GM20000 (cell line): ENCODE measurements around the gene FCRLB.

ENCODE experiments used
- DNase-seq: peaks from one replicate; pipeline ENCODE4 v3.0.0; 2012; ENCODE audit warnings: low spot score
- TF ChIP-seq, protein P1 (sequence below): IDR thresholded peaks from 2 replicates; pipeline ENCODE4 v1.5.1; 2012; ENCODE audit warnings: mild to moderate bottlenecking, control low read depth; ENCODE audit errors: extremely low read depth, missing control alignments

FCRLB gene

DNA sequence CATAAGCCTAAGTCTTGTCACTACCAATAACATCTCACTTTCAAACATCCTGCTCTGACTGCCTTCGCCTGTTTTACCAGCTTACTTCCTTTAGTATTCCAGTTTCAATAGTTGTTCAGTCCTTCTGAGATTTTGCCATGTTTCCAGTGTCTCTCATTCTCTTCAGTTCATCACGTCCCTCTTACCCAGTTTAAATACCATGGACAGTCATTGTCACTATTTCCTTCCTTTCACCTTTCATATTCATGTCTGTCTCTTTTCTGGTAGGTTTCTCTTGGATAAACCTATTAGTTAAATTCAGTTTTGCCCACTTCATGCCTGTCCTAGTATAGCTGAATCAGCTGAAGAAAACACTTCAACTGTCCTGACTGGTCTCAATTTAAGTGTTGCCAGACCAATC lies 50.6 kb downstream of the FCRLB start:
- TF ChIP-seq, protein P1, sequence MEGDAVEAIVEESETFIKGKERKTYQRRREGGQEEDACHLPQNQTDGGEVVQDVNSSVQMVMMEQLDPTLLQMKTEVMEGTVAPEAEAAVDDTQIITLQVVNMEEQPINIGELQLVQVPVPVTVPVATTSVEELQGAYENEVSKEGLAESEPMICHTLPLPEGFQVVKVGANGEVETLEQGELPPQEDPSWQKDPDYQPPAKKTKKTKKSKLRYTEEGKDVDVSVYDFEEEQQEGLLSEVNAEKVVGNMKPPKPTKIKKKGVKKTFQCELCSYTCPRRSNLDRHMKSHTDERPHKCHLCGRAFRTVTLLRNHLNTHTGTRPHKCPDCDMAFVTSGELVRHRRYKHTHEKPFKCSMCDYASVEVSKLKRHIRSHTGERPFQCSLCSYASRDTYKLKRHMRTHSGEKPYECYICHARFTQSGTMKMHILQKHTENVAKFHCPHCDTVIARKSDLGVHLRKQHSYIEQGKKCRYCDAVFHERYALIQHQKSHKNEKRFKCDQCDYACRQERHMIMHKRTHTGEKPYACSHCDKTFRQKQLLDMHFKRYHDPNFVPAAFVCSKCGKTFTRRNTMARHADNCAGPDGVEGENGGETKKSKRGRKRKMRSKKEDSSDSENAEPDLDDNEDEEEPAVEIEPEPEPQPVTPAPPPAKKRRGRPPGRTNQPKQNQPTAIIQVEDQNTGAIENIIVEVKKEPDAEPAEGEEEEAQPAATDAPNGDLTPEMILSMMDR: no peak
- DNase-seq: no peak

DNA sequence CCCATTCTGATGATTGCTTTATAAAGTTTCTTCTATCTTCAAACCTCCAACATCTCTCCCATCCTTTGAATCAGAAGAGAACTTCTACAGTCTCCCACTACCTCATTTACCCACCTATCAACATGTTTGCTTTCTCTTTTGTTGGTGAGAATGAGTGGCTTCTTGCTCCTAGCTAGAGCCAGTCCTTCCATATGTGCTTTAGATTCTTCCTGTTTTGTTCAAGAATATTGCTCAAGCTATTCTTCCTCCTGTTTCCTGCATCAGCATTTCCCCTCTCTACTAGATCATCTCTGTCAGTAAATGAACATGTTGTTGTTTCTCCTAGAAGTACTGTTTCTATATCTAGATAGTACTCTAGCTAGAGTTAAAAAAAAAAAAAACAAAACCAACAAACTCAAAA lies 51.1 kb downstream of the FCRLB start:
- DNase-seq: no peak
- TF ChIP-seq, protein P1: no peak

DNA sequence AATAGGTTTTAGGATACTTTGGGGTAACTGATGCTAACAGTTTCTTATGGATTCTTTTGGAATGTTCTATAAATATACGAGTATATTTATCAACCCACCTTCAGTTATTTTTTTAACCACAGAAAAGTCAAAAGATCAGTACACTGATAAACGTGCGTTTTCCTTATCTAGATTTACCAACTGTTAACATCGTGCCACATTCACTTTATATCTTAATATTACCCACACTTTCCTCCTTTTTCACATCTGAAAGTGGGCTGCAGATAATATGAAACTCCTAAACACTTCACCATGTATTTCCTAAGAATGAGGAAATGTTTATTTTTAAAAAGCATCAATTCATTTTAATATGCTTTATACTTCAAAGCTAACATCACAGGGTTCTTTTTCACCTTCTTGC lies 52.4 kb downstream of the FCRLB start:
- DNase-seq: no peak
- TF ChIP-seq, protein P1: no peak

DNA sequence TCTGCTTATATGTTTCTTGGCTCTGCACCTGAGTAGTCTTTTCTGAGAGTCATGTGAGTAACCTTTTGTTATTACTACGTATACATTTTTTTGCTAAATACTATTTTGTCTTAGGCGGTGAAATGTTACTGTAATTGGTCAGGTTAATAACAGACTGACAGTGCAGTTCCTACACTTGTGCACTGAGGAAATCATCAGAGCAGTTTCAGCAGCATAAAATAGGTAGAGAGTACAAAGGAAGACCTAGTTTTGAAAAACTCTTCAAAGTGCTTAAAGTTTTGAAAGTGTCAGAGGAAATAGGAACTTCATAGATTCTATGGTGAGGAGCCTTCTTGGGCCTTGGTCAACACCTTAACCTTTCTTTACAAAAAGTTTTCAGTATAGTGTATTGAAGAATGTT lies 55.9 kb downstream of the FCRLB start:
- DNase-seq: no peak
- TF ChIP-seq, protein P1: no peak
